Measurements from ENCODE around the gene DSCAML1. TPM values are rescaled to one million over a fixed set of nuclear protein-coding genes. Genes with fewer than 3 reads are reported as not detected.
A peak's percentile ranks its signal among the peaks of the same experiment; 100 is the strongest.

DSCAML1 gene
- total and polyA plus RNA-seq, 2 of the 8 experiments (the other 6 are each of a cell fraction or from before 2014, with no cell fraction given) = 0.19 to 0.24 TPM

- Histone ChIP-seq H2BK120ac (replicated peaks; ENCODE audit: low read depth, low read length) (no peak overlapping the region), H3K79me2 (ENCODE audit: control insufficient read depth in 1 of 2, insufficient read depth in 2 of 2, low read length in 2 of 2) (no peaks in the 10 kb centered on the region), H3K56ac (replicated peaks; ENCODE audit: insufficient read length, low read depth, low read length) (no peak overlapping the region), H3K27ac (ENCODE audit: low read depth, low read length) (no peak overlapping the region), H3K23me2 (ENCODE audit: low read depth, low read length) (no peaks in the 10 kb centered on the region), H3K4ac (replicated peaks; ENCODE audit: insufficient read length, low read depth, low read length) (no peak overlapping the region), H3K23ac (ENCODE audit: insufficient read length) (no peak overlapping the region), H2BK5ac (ENCODE audit: low read depth, low read length) (0 out of 2 replicates have a peak overlapping the region, but pooled peaks have one; percentile 52), H4K20me1 (replicated peaks in 1 of 2; ENCODE audit: control insufficient read depth in 1 of 2, insufficient read depth in 2 of 2, low read length in 2 of 2) (peaks cover 0 to 2% of the 10 kb centered on the region in 2 experiments), H3K4me2 (ENCODE audit: insufficient read depth in 1 of 2, low read depth in 2 of 2, low read length in 2 of 2) (no peak overlapping the region; a peak in 1 of 4 replicates), H4K5ac (ENCODE audit: insufficient read length, low read depth, low read length) (no peak overlapping the region), H2BK20ac (ENCODE audit: low read length) (peak overlapping the region; percentile 43; the same call in 1 of the 2 replicates), H3K4me3 (ENCODE audit: extremely low read depth in 1 of 4, insufficient read depth in 2 of 4, low read depth in 3 of 4, low read length in 4 of 4) (no peak overlapping the region), H3K27me3 (replicated peaks in 1 of 4; ENCODE audit: control insufficient read depth in 3 of 4, extremely low read depth in 1 of 4, insufficient read depth in 3 of 4, low read length in 3 of 4) (peaks cover 0 to 5% (median 0%) of the 10 kb centered on the region in 4 experiments; a peak in 3 of 7 replicates), H3K36me3 (ENCODE audit: control insufficient read depth in 2 of 4, insufficient read depth in 4 of 4, low read length in 3 of 4) (no peaks in the 10 kb centered on the region), H2AK5ac (ENCODE audit: low read depth, low read length) (no peak overlapping the region), H2AFZ (ENCODE audit: low read length) (no peak overlapping the region), H2BK15ac (ENCODE audit: low read length) (peak overlapping the region; percentile 92; the same call in 1 of the 2 replicates), H3K9me3 (ENCODE audit: insufficient read depth in 2 of 2, low read depth in 1 of 2, low read length in 1 of 2) (no peaks in the 10 kb centered on the region), H3K9ac (replicated peaks in 1 of 4; ENCODE audit: extremely low read depth in 1 of 4, low read depth in 3 of 4, low read length in 3 of 4) (no peak overlapping the region), H4K91ac (replicated peaks; ENCODE audit: insufficient read length, low read length) (peak overlapping the region; percentile 44), H3K14ac (ENCODE audit: insufficient read length) (no peak overlapping the region), H3K79me1 (ENCODE audit: low read depth, low read length) (no peaks in the 10 kb centered on the region), H3K18ac (ENCODE audit: extremely low read depth, low read length) (no peak overlapping the region; the same call in 1 of the 2 replicates), H4K8ac (ENCODE audit: extremely low read depth, insufficient read depth, low read length) (no peak overlapping the region; the same call in 1 of the 2 replicates), H2BK12ac (ENCODE audit: low read depth, low read length) (peak overlapping the region; percentile 72; the same call in 1 of the 2 replicates), H3K4me1 (replicated peaks in 1 of 4; ENCODE audit: control insufficient read depth in 3 of 4, insufficient read depth in 4 of 4, low read length in 3 of 4) (peaks cover 8 to 21% (median 13%) of the 10 kb centered on the region in 4 experiments)
- CTCF ChIA-PET (ENCODE audit: partially characterized antibody) = interaction anchor here (0.5 to 3.9 kb wide), 10 partner anchors 27 to 662 kb away, joined by 3 to 16 read pairs (median 4); no protein-coding TSS in a partner anchor
- 93% methylated on average over 20 of the region's 20 CpGs; no CpG with 5 or more reads in 1 of the 2 experiments for WGBS, 2 experiments (ENCODE audit: extremely low coverage in 1 of 2, insufficient coverage in 1 of 2, insufficient read length in 1 of 2, insufficient replicate concordance in 2 of 2, low coverage in 1 of 2, low lambda C conversion rate in 2 of 2, missing lambda C conversion rate in 1 of 2)
- FAIRE-seq (no peak), DNase-seq (ENCODE audit: low read depth in 1 of 2, low spot score in 2 of 2) (no peak)
- POLR2A ChIA-PET (ENCODE audit: partially characterized antibody) = no interaction called here
- no peak for TF ChIP-seq RNF2 (IDR thresholded peaks at IDR 0.05; ENCODE audit: borderline replicate concordance, low read depth, low read length, missing control alignments, poor library complexity, severe bottlenecking)
- no peak for TF ChIP-seq TEAD4 (IDR thresholded peaks at IDR 0.05; ENCODE audit: low read depth, low read length)
- no peak for TF ChIP-seq SAP30 (IDR thresholded peaks at IDR 0.05; ENCODE audit: insufficient read depth, insufficient replicate concordance, low read length)
- no peak for TF ChIP-seq EZH2 (IDR thresholded peaks at IDR 0.05; ENCODE audit: low read depth, low read length, severe bottlenecking)
- TF ChIP-seq SP1 (IDR thresholded peaks at IDR 0.05; ENCODE audit: low read depth, low read length) = no peak
- no peak for TF ChIP-seq BRCA1 (IDR thresholded peaks at IDR 0.05; ENCODE audit: low read depth, low read length)
- TF ChIP-seq FOSL1 (IDR thresholded peaks at IDR 0.05; ENCODE audit: insufficient read depth, low read depth, low read length) = no peak
- TF ChIP-seq YY1 (IDR thresholded peaks at IDR 0.05; ENCODE audit: low read depth, low read length) = no peak
- no peak for TF ChIP-seq GTF2F1 (IDR thresholded peaks at IDR 0.05; ENCODE audit: borderline replicate concordance, low read depth, low read length)
- TF ChIP-seq, protein P1, sequence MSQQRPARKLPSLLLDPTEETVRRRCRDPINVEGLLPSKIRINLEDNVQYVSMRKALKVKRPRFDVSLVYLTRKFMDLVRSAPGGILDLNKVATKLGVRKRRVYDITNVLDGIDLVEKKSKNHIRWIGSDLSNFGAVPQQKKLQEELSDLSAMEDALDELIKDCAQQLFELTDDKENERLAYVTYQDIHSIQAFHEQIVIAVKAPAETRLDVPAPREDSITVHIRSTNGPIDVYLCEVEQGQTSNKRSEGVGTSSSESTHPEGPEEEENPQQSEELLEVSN (IDR thresholded peaks at IDR 0.05) = no peak
These were observed 80.2 kb downstream of the DSCAML1 start for GRCh38 chr11:117716521-117717440.

All from H1 (cell line).